Neural cell (in vitro differentiated cells): ENCODE data around the gene FJX1. TPM values are rescaled to one million over a fixed set of nuclear protein-coding genes. Genes with fewer than 3 reads are reported as not detected.
A peak's percentile ranks its signal among the peaks of the same experiment; 100 is the strongest.

Experiments used
- H2AFZ ChIP-seq: fragments of 200-600, 300-800 bp; sonication (generic), shearing (Covaris generic); 2 replicates; pipeline ENCODE4 v1.6.0; 2014; ENCODE audit warnings: low read depth, mild to moderate bottlenecking, antibody characterized with exemption, low read length, moderate library complexity
- H3F3A ChIP-seq: fragments of 200-600 bp; shearing (Covaris generic); 2 replicates; pipeline ENCODE4 v1.6.1; 2016; ENCODE audit warnings: mild to moderate bottlenecking, moderate library complexity, mixed read lengths, antibody characterized with exemption, low read length; ENCODE audit not compliant: insufficient read depth, poor library complexity, severe bottlenecking
- H3K27ac ChIP-seq: fragments of 200-600, 300-800 bp; sonication (generic), shearing (Covaris generic); 2 replicates; pipeline ENCODE4 v1.5.1; 2014; ENCODE audit warnings: mild to moderate bottlenecking, low read length, moderate library complexity
- H3K27me3 ChIP-seq: fragments of 300-800, 200-600 bp; sonication (generic), shearing (Covaris generic); 2 replicates; pipeline ENCODE4 v1.6.0; 2014; ENCODE audit warnings: mild to moderate bottlenecking, low read depth, low read length, moderate library complexity; ENCODE audit not compliant: insufficient read depth
- H3K36me3 ChIP-seq: fragments of 300-800, 200-600 bp; sonication (generic), shearing (Covaris generic); 2 replicates; pipeline ENCODE4 v1.5.1; 2014; ENCODE audit warnings: mild to moderate bottlenecking, antibody characterized with exemption, low read length, moderate library complexity; ENCODE audit not compliant: insufficient read depth
- H3K4me2 ChIP-seq: fragments of 300-800, 200-600 bp; sonication (generic), shearing (Covaris generic); 2 replicates; pipeline ENCODE4 v1.6.0; 2014; ENCODE audit warnings: mild to moderate bottlenecking, low read length
- H3K4me3 ChIP-seq: fragments of 300-800, 200-600 bp; sonication (generic), shearing (Covaris generic); 2 replicates; pipeline ENCODE4 v1.5.1; 2014; ENCODE audit warnings: mild to moderate bottlenecking, low read length, moderate library complexity
- H3K79me2 ChIP-seq: fragments of 200-600 bp; shearing (Covaris generic); replicated peaks from 2 replicates; pipeline ENCODE4 v1.6.0; 2014; ENCODE audit warnings: mild to moderate bottlenecking, low read length, moderate library complexity; ENCODE audit not compliant: insufficient read depth
- H3K9ac ChIP-seq: fragments of 300-800, 200-600 bp; sonication (generic), shearing (Covaris generic); 2 replicates; pipeline ENCODE4 v1.6.1; 2016; ENCODE audit warnings: mild to moderate bottlenecking, low read length, mixed read lengths
- H3K9me2 ChIP-seq: fragments of 200-600 bp; shearing (Covaris generic); 2 replicates; pipeline ENCODE4 v1.6.1; 2016; ENCODE audit warnings: mild to moderate bottlenecking, low read length, mixed read lengths; ENCODE audit not compliant: insufficient read depth
- H3K9me3 ChIP-seq: fragments of 200-600, 300-800 bp; sonication (generic), shearing (Covaris generic); 2 replicates; pipeline ENCODE4 v1.6.1; 2016; ENCODE audit warnings: mild to moderate bottlenecking, mixed run types, low read length, moderate library complexity, mixed read lengths
- H4K20me1 ChIP-seq: fragments of 200-600 bp; shearing (Covaris generic); 2 replicates; pipeline ENCODE4 v1.6.1; 2016; ENCODE audit warnings: mild to moderate bottlenecking, mixed run types; ENCODE audit not compliant: insufficient read depth
- EP300 ChIP-seq: fragments of 450-650 bp; conservative IDR thresholded peaks from 2 replicates; pipeline ENCODE4 v1.6.1; 2014; ENCODE audit warnings: antibody characterized with exemption, mild to moderate bottlenecking, moderate library complexity; ENCODE audit not compliant: poor library complexity, severe bottlenecking
- EZH2 ChIP-seq: fragments of 200-600, 300-800 bp; shearing (Covaris generic), sonication (generic); IDR thresholded peaks from 2 replicates; pipeline ENCODE4 v1.6.1; 2014; ENCODE audit warnings: antibody characterized with exemption, low read length, borderline replicate concordance, mild to moderate bottlenecking; ENCODE audit not compliant: insufficient read depth, poor library complexity, severe bottlenecking
- MXI1 ChIP-seq: fragments of 450-650 bp; conservative IDR thresholded peaks from 2 replicates; pipeline ENCODE4 v1.6.1; 2014; ENCODE audit warnings: antibody characterized with exemption, mild to moderate bottlenecking; ENCODE audit not compliant: poor library complexity, severe bottlenecking
- POLR2AphosphoS5 ChIP-seq: IDR thresholded peaks from 2 replicates; pipeline ENCODE4 v1.6.1; 2012
- RAD21 ChIP-seq: fragments of 450-650 bp; conservative IDR thresholded peaks from 2 replicates; pipeline ENCODE4 v1.6.1; 2014; ENCODE audit warnings: antibody characterized with exemption, mild to moderate bottlenecking, moderate library complexity
- REST ChIP-seq: IDR thresholded peaks from 2 replicates; pipeline ENCODE4 v1.6.1; 2012; ENCODE audit warnings: borderline replicate concordance
- SMC3 ChIP-seq: fragments of 450-650 bp; conservative IDR thresholded peaks from 2 replicates; pipeline ENCODE4 v1.6.1; 2014; ENCODE audit warnings: antibody characterized with exemption, mild to moderate bottlenecking, moderate library complexity; ENCODE audit not compliant: poor library complexity
- TAF1 ChIP-seq: IDR thresholded peaks from 2 replicates; pipeline ENCODE4 v1.6.1; 2012; ENCODE audit warnings: low read depth
- polyA plus RNA-seq: library from polyadenylated mRNA; depleted of rRNA; stranded (reverse); fragments of >200 nt; gene quantifications from 2 replicates; pipeline ENCODE4 v1.2.3, GENCODE V29; 2014
- TF ChIP-seq, protein P1 (sequence below): fragments of 450-650 bp; IDR thresholded peaks from 2 replicates; pipeline ENCODE4 v1.5.1; 2014; ENCODE audit warnings: antibody characterized with exemption, mild to moderate bottlenecking, moderate library complexity; ENCODE audit not compliant: poor library complexity, severe bottlenecking

FJX1 gene
- polyA plus RNA-seq, 1 donor from 2014 or later = 56.3 TPM

DNA sequence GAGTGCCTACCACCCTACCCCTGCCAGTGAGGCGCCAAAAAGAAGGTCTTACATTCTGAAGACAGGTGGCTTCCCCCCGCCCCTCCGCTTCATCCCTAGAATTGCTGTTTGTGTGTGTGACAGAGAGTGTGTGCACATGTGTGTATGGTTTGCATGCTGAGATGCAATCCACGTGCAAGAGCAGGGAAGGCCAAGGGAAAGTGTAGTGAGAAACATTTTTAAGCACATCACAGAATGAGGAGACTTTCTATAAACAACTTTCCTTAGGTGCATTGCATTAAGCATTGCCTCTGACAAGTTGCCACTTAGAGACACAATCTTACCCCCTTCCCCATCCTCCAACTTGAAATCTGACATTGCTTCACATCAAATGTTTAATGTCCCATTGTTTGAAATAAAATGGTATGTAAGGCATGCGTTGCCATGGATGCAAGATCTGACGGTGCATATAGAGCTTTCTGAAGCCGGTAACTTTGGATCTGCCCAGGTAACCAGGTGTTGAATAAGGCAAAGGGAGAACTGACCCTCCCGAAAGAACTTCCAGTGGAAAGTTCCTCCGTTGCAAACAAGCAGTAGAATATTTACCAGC is 21.4 kb downstream of the FJX1 start:
- no peaks in the 10 kb centered on the region for H3K9me2 ChIP-seq
- no peaks in the 10 kb centered on the region for H3F3A ChIP-seq
- H3K27ac ChIP-seq = no peak overlapping the region
- H3K4me3 ChIP-seq = no peak overlapping the region
- no peak overlapping the region for H3K9ac ChIP-seq
- no peaks in the 10 kb centered on the region for H3K36me3 ChIP-seq
- no peaks in the 10 kb centered on the region for H3K9me3 ChIP-seq
- no peak overlapping the region for H2AFZ ChIP-seq
- TF ChIP-seq, protein P1, sequence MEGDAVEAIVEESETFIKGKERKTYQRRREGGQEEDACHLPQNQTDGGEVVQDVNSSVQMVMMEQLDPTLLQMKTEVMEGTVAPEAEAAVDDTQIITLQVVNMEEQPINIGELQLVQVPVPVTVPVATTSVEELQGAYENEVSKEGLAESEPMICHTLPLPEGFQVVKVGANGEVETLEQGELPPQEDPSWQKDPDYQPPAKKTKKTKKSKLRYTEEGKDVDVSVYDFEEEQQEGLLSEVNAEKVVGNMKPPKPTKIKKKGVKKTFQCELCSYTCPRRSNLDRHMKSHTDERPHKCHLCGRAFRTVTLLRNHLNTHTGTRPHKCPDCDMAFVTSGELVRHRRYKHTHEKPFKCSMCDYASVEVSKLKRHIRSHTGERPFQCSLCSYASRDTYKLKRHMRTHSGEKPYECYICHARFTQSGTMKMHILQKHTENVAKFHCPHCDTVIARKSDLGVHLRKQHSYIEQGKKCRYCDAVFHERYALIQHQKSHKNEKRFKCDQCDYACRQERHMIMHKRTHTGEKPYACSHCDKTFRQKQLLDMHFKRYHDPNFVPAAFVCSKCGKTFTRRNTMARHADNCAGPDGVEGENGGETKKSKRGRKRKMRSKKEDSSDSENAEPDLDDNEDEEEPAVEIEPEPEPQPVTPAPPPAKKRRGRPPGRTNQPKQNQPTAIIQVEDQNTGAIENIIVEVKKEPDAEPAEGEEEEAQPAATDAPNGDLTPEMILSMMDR = no peak
- TF ChIP-seq REST = no peak
- no peak for TF ChIP-seq TAF1
- TF ChIP-seq EP300 = peak; percentile 54
- no peaks in the 10 kb centered on the region for H3K79me2 ChIP-seq
- H4K20me1 ChIP-seq = no peaks in the 10 kb centered on the region
- H3K4me2 ChIP-seq = no peak overlapping the region
- no peaks in the 10 kb centered on the region for H3K27me3 ChIP-seq

- no peaks in the 10 kb centered on the region for H3F3A ChIP-seq
- H3K27me3 ChIP-seq = no peaks in the 10 kb centered on the region
- no peak overlapping the region for H3K9ac ChIP-seq
- H3K9me3 ChIP-seq = no peaks in the 10 kb centered on the region
- TF ChIP-seq SMC3 = no peak
- no peak for TF ChIP-seq EZH2
- no peak for TF ChIP-seq EP300
- no peak for TF ChIP-seq RAD21
- no peak for TF ChIP-seq REST
- TF ChIP-seq TAF1 = no peak
- TF ChIP-seq MXI1 = no peak
- no peak for TF ChIP-seq POLR2AphosphoS5
- TF ChIP-seq, protein P1 = no peak
- H3K36me3 ChIP-seq = no peaks in the 10 kb centered on the region
- H3K4me2 ChIP-seq = no peak overlapping the region
- H3K27ac ChIP-seq = no peak overlapping the region
- no peaks in the 10 kb centered on the region for H3K9me2 ChIP-seq
- no peaks in the 10 kb centered on the region for H3K79me2 ChIP-seq
- no peak overlapping the region for H3K4me3 ChIP-seq
- no peak overlapping the region for H2AFZ ChIP-seq
- H4K20me1 ChIP-seq = no peaks in the 10 kb centered on the region
These were observed 23.1 kb downstream of the FJX1 start for GRCh38 chr11:35641171-35641897.
